Subcutaneous preadipocyte (primary cell): Measurements from ENCODE around the gene IGSF5. TPM values are rescaled to one million over a fixed set of nuclear protein-coding genes. Genes with fewer than 3 reads are reported as not detected.

Experiments used
- total RNA-seq: library from RNA; depleted of rRNA; stranded (reverse); fragments of >200 nt; gene quantifications from 2 replicates; pipeline ENCODE4 v1.2.3, GENCODE V29; 2012

The IGSF5 gene
- total RNA-seq = not detected in 2 replicates

DNA sequence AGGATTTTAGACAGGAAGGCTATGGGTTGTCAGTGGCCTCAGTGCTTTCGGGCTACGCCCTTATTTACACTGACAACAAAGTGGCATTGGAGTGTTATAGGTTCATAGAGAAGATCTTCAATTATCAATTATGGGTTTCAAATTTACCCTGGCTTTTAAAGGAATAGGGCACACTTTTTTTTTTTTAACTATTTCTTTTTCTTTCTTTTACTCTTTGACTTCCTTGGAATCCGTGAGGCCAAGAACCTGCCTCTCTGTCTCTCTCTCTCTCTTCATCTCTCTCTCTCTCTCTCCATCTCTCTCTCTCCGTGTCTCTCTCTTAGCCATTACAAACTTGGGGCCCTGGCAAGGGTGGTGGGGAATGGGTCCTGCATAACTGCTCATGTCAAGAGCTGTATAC, at the start of gene IGSF5:
IGSF5 (plus strand) TSS at position 301 of the 400 bp plus-strand sequence. CDS start 327 bp downstream, outside the sequence.

Other genes starting within 250 kb of the IGSF5 start
- not detected in 2 replicates for gene B3GALT5, start 132.2 kb upstream of the IGSF5 start, total RNA-seq
- not detected in 2 replicates for gene PCP4, start 122.3 kb downstream of the IGSF5 start, total RNA-seq